CD4-positive, alpha-beta T cell treated with Interleukin-15 for 1 hour (primary cell): ENCODE measurements around the gene LRRC15.
A peak's percentile ranks its signal among the peaks of the same experiment; 100 is the strongest.

Source experiments
- DNase-seq: peaks from one replicate; pipeline ENCODE4 v3.0.0-alpha.2; 2020

The LRRC15 gene

GRCh38 chr3:194360568-194360967 is 9.0 kb downstream of the LRRC15 start:
- no peak for DNase-seq

GRCh38 chr3:194357681-194358080 is 11.9 kb downstream of the LRRC15 start:
- DNase-seq: no peak

GRCh38 chr3:194355379-194355778 is 14.2 kb downstream of the LRRC15 start:
- DNase-seq: no peak

- DNase-seq: no peak
Observed at GRCh38 chr3:194354315-194354714, 15.2 kb downstream of the LRRC15 start.

GRCh38 chr3:194352667-194353246 is 16.8 kb downstream of the LRRC15 start:
- no peak for DNase-seq

- no peak for DNase-seq
Observed at GRCh38 chr3:194351952-194352536, 17.5 kb downstream of the LRRC15 start.

GRCh38 chr3:194351080-194351672 is 18.4 kb downstream of the LRRC15 start, which contains the start of gene CPN2:
CPN2 (minus strand) TSS chr3:194351328; CDS start chr3:194342702, 8,626 bp downstream.
- DNase-seq: no peak

GRCh38 chr3:194350726-194351071 is 18.8 kb downstream of the LRRC15 start:
- no peak for DNase-seq

GRCh38 chr3:194348354-194348753 is 21.2 kb downstream of the LRRC15 start:
- no peak for DNase-seq

- no peak for DNase-seq
Observed at GRCh38 chr3:194346621-194347020, 22.9 kb downstream of the LRRC15 start.

GRCh38 chr3:194346035-194346434 is 23.5 kb downstream of the LRRC15 start:
- DNase-seq: no peak

- DNase-seq: peak; percentile 59
Observed at GRCh38 chr3:194344012-194344411, 25.5 kb downstream of the LRRC15 start.

- no peak for DNase-seq
Observed at GRCh38 chr3:194343561-194343893, 26.0 kb downstream of the LRRC15 start.

GRCh38 chr3:194342861-194343560 is 26.5 kb downstream of the LRRC15 start:
- DNase-seq: no peak

- DNase-seq: no peak
Observed at GRCh38 chr3:194340757-194341400, 28.7 kb downstream of the LRRC15 start.

- DNase-seq: no peak
Observed at GRCh38 chr3:194339840-194340239, 29.7 kb downstream of the LRRC15 start.

GRCh38 chr3:194339356-194339755 is 30.2 kb downstream of the LRRC15 start:
- no peak for DNase-seq

- no peak for DNase-seq
Observed at GRCh38 chr3:194337965-194338753, 31.4 kb downstream of the LRRC15 start.

GRCh38 chr3:194336601-194337355 is 32.8 kb downstream of the LRRC15 start:
- DNase-seq: no peak

- no peak for DNase-seq
Observed at GRCh38 chr3:194333981-194334320, 35.6 kb downstream of the LRRC15 start.

GRCh38 chr3:194333212-194333980 is 36.1 kb downstream of the LRRC15 start:
- peak; percentile 83 for DNase-seq
